ENCODE data around the gene OR51M1. TPM values are rescaled to one million over a fixed set of nuclear protein-coding genes. Genes with fewer than 3 reads are reported as not detected.

OR51M1 gene
- total and polyA plus RNA-seq, 2 of the 13 experiments (the other 11 are each of a cell fraction or from before 2014, with no cell fraction given) = not detected

DNA sequence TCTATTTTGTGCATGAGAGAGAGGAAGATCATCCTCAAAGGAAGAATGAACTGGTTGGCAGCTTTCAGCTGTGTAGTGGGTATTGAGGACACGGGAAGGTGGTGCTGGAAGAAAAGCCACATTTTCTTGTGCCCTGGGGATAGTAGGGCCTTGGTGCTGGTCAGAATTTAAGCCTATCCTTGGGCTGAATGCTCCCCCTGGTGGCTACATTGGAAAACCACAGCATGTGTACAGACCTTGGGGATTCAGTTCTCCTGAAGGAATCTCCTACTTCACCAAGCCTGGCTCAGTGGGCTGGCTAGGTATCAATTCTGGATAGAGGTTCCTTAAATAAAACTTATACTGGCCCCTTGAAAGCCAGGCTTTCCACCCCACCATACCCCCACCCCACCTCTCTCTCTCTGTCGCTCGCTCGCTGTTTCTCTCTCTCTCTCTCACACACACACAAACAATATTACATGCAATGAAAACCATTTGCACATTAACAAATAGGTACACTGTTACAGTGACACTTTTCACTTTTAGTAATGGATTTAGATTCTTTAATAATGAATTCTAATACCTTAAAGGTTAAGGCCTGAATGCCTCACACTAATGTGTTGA, 2.8 kb upstream of the OR51M1 start (continued):
- TF ChIP-seq, protein P1, sequence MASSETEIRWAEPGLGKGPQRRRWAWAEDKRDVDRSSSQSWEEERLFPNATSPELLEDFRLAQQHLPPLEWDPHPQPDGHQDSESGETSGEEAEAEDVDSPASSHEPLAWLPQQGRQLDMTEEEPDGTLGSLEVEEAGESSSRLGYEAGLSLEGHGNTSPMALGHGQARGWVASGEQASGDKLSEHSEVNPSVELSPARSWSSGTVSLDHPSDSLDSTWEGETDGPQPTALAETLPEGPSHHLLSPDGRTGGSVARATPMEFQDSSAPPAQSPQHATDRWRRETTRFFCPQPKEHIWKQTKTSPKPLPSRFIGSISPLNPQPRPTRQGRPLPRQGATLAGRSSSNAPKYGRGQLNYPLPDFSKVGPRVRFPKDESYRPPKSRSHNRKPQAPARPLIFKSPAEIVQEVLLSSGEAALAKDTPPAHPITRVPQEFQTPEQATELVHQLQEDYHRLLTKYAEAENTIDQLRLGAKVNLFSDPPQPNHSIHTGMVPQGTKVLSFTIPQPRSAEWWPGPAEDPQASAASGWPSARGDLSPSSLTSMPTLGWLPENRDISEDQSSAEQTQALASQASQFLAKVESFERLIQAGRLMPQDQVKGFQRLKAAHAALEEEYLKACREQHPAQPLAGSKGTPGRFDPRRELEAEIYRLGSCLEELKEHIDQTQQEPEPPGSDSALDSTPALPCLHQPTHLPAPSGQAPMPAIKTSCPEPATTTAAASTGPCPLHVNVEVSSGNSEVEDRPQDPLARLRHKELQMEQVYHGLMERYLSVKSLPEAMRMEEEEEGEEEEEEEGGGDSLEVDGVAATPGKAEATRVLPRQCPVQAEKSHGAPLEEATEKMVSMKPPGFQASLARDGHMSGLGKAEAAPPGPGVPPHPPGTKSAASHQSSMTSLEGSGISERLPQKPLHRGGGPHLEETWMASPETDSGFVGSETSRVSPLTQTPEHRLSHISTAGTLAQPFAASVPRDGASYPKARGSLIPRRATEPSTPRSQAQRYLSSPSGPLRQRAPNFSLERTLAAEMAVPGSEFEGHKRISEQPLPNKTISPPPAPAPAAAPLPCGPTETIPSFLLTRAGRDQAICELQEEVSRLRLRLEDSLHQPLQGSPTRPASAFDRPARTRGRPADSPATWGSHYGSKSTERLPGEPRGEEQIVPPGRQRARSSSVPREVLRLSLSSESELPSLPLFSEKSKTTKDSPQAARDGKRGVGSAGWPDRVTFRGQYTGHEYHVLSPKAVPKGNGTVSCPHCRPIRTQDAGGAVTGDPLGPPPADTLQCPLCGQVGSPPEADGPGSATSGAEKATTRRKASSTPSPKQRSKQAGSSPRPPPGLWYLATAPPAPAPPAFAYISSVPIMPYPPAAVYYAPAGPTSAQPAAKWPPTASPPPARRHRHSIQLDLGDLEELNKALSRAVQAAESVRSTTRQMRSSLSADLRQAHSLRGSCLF (CRISPR knock-in tag; IDR thresholded peaks at IDR 0.05; ENCODE audit: borderline replicate concordance) = no peak
- TF ChIP-seq LBX2 (CRISPR knock-in tag; IDR thresholded peaks at IDR 0.05; ENCODE audit: borderline replicate concordance) (no peak), ZNF674 (CRISPR knock-in tag; IDR thresholded peaks at IDR 0.05; ENCODE audit: low read depth) (no peak), ETS1 (CRISPR knock-in tag; IDR thresholded peaks at IDR 0.05) (no peak), EED (CRISPR knock-in tag; IDR thresholded peaks at IDR 0.05) (no peak), ETV6 (CRISPR knock-in tag; conservative IDR thresholded peaks at IDR 0.05) (no peak), ZNF580 (CRISPR knock-in tag; IDR thresholded peaks at IDR 0.05; ENCODE audit: borderline replicate concordance, low read depth) (no peak), LCORL (IDR thresholded peaks at IDR 0.05) (no peak), LCORL (CRISPR knock-in tag; IDR thresholded peaks at IDR 0.05) (no peak), FOXM1 (CRISPR knock-in tag; IDR thresholded peaks at IDR 0.05) (no peak)
- TF ChIP-seq, protein P2, sequence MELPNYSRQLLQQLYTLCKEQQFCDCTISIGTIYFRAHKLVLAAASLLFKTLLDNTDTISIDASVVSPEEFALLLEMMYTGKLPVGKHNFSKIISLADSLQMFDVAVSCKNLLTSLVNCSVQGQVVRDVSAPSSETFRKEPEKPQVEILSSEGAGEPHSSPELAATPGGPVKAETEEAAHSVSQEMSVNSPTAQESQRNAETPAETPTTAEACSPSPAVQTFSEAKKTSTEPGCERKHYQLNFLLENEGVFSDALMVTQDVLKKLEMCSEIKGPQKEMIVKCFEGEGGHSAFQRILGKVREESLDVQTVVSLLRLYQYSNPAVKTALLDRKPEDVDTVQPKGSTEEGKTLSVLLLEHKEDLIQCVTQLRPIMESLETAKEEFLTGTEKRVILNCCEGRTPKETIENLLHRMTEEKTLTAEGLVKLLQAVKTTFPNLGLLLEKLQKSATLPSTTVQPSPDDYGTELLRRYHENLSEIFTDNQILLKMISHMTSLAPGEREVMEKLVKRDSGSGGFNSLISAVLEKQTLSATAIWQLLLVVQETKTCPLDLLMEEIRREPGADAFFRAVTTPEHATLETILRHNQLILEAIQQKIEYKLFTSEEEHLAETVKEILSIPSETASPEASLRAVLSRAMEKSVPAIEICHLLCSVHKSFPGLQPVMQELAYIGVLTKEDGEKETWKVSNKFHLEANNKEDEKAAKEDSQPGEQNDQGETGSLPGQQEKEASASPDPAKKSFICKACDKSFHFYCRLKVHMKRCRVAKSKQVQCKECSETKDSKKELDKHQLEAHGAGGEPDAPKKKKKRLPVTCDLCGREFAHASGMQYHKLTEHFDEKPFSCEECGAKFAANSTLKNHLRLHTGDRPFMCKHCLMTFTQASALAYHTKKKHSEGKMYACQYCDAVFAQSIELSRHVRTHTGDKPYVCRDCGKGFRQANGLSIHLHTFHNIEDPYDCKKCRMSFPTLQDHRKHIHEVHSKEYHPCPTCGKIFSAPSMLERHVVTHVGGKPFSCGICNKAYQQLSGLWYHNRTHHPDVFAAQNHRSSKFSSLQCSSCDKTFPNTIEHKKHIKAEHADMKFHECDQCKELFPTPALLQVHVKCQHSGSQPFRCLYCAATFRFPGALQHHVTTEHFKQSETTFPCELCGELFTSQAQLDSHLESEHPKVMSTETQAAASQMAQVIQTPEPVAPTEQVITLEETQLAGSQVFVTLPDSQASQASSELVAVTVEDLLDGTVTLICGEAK (IDR thresholded peaks at IDR 0.05) = no peak
- TF ChIP-seq, protein P2 (CRISPR knock-in tag; IDR thresholded peaks at IDR 0.05) = no peak

Measured in HepG2 (cell line).